CD1c-positive myeloid dendritic cell (primary cell): ENCODE data around the gene FOXB1.
A peak's percentile ranks its signal among the peaks of the same experiment; 100 is the strongest.

Source experiments
- DNase-seq: peaks from one replicate; pipeline ENCODE4 v3.0.0-alpha.2; 2016; ENCODE audit errors: extremely low spot score

The FOXB1 gene

GRCh38 chr15:60004009-60004845 is at the start of gene FOXB1:
TSS of gene FOXB1 (plus strand) at chr15:60004311. CDS start at chr15:60004964, 653 bp downstream.
- DNase-seq: no peak

DNA sequence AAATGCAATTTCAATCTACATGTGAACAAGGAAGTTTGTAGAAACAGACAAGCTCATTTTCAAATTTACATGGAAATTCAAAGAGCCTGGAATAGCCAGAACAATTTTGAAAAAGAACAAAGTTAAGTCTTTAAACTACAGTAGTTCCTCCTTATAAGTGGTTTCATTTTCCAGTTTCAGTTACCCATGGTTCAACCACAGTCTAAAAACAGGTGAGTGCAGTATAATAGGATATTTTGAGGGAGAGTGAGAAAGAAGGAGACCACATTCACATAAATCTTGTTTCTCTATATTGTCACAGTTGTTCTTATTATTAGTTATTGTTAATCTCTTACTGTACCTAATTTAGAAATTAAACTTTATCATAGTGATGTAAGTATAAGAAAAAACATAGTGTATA is 45.8 kb upstream of the FOXB1 start:
- no peak for DNase-seq

DNA sequence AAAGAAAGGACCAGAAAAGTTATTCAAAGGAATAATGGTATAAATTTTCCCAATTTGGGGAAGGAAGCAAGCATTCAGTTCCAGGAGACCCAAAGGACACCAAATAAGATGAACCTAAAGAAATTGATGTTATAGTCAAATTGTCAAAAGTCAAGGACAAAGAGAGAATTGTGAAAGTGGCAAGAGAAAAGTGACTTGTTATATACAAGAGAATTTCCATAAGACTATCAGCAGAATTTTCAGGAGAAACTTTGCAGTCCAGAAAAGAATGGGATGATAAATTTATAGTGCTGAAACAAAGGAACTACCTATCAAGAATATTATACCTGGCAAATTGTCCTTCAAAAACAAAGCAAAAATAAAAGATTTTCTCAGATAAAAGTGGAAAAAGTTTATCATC is 43.8 kb upstream of the FOXB1 start:
- DNase-seq: no peak

DNA sequence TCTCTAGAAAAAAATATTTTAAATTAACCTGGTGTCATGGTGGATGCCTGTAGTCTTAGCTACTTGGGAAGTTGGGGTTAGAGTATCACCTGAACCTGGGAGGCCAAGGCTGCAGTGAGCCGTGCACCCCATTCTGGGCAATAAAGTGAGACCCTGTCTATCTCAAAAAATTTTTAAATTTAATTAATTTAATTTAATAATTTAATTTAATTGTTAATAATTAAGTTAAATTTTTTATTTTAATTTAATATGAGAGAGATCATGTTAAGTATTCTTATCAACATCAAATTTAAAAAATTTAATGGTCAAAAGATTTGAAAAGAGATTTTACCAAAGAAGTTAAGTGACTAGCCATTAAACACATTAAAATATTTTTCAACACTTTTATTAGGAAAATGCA is 40.8 kb upstream of the FOXB1 start:
- no peak for DNase-seq

- no peak for DNase-seq
Observed at GRCh38 chr15:59963925-59964324, 40.2 kb upstream of the FOXB1 start.

GRCh38 chr15:59965741-59966140 is 38.4 kb upstream of the FOXB1 start:
- DNase-seq: no peak

DNA sequence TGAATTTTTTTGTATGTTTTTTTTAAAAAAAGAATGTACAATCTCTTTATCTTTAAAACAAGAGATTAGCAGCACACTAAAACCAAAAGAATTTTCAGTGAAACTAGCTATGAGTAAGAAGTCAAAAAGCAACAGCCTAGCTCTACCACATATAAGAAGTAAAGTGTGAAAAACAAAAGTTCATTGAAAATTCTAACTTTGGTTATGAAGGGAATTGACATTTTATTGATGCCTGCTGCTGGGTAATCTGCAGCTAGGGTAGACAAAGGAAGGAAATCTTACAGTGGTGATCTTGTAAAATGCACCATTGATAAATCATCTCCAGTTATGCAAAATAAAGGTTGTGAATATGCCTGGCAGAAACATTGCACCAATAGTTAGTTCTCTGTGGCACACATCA is 37.8 kb upstream of the FOXB1 start:
- no peak for DNase-seq

GRCh38 chr15:59968314-59968713 is 35.8 kb upstream of the FOXB1 start:
- no peak for DNase-seq

GRCh38 chr15:59972241-59972640 is 31.9 kb upstream of the FOXB1 start:
- no peak for DNase-seq

- DNase-seq: peak; percentile 20
Observed at GRCh38 chr15:59976480-59977271, 27.4 kb upstream of the FOXB1 start.

DNA sequence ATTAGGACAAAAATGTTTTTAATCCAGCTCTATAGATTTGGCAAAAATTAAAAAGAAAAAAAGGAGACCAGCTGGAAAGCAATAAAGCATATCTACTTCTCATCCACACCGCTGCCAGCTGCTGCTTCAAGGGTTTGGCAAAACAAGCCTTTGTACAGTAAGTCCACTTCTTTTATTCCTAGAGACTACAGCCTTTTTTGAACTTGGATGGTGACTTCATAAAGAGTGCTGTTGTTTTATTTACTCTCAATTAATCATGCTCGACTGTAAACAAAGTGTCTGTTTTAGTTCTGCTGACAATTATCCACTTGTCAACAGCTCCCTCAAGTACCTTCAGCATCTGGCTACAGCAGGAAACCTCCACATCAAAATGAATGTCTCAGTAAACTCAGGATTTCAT is 12.3 kb upstream of the FOXB1 start:
- DNase-seq: no peak

GRCh38 chr15:59993041-59993750 is 10.9 kb upstream of the FOXB1 start:
- DNase-seq: no peak

- DNase-seq: no peak
Observed at GRCh38 chr15:59993950-59994401, 10.1 kb upstream of the FOXB1 start.

DNA sequence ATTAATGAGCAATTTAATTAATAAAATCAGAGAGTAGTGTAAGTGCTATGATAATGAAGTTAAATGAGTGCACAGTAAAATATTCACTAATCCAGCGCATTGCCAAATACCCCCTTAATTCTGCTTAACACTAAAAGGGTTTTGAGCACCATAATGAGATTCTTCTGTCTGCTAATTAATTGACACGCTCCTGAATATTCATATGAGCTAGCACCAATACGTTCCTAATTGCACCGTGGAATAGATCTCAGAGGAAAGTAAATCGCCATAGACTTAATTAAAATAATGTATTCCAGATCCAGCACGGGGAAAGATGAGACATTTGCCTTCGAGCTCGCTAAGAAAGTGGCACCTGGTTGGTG is 9.6 kb upstream of the FOXB1 start:
- no peak for DNase-seq

DNA sequence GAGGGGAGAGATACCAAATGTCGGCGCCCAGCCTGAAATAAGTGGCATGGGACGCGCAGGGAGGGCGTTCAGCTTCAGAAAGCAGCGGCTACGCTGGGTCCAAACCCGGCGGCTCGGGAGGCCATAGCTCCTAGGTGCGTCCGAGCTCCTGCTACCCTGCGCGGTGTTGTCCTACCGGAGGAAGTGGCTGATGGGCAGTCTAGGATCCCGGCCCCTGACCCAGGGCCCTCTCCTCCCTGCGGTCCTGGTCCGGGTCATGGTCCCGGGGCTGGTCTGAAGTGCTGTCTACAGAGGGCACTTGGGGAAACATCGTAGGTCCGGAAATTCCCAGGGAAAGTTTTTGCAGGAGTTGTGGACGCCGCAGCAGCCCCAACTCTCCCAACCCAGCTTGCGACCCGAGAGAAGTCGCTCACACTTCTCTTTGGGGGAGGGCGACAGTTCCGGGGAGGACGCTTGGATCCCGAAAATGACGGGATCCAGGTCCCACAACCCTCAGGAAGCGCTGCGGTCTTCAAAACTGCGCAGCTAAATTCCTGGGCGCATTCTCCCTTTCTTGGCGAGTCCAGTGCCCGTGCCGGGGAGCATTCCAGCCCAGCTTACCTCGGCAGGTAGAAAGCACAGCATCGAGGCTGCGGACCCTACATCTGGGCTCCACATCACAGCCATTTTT is 9.1 kb upstream of the FOXB1 start:
- no peak for DNase-seq

DNA sequence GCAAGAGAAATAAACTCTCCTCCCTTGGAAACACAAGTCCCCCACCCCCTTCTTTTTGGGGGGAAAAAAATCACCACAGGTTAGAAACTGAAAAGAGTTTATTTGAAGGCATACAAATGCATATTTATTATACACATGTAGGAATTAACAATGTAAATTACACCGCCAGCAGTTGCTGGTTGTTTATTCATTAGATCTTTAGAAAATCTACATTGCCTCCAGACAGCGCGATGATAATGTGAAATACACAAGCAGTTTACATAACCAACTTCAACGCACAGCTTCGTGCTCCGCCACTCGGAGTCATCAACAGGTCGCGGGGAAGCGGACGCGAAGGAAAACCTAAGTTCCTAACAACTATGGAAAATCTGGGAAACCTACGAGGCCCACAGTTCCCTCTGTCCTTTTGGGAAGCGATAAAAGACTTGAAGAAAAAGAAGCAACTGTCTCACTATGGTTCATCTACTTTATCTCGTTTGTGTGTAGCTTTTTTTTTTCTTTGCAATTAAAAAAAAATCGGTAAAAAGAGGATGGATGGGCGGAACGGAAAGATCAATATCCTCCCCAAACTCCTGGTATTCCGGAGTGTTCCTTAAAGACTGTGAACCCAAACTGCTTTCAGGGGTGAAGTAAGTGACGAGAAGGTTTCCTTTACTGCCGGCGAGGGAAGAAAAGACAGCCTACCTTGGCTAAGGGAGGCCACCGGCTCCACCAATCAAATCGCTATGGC is 8.4 kb upstream of the FOXB1 start:
- DNase-seq: no peak

- DNase-seq: no peak
Observed at GRCh38 chr15:59996298-59997041, 7.6 kb upstream of the FOXB1 start.

DNA sequence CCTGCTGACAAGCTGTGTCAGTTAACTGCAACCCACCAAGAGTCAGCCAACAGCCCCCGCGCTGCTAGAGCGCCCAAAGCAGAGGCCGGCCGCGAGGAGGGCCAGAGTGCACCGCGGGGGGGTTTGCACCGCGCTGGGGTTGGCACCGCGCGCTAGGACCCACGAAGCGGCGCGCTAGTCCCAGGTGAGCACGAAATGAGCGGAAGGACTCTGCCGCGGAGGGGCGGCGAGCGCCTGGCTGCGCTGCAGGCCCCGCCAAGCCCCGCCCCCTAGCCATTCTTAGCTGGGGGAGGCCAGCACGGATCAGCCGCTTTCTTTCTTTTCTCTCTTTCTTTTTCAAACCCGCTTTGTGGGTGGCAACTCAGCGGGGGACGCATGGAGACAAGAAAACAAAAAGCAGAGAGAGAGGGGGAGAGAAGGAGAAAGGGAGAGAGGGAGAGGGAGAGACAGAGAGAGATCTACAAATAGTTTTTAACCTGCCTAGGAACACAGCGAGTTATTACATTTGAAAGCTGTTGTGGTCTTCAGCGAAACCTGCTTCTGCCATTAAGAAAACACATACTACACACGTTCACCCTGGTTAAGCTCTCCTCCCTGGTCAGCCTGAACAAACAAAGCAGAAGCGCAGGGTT is 6.9 kb upstream of the FOXB1 start:
- peak; percentile 14 for DNase-seq

DNA sequence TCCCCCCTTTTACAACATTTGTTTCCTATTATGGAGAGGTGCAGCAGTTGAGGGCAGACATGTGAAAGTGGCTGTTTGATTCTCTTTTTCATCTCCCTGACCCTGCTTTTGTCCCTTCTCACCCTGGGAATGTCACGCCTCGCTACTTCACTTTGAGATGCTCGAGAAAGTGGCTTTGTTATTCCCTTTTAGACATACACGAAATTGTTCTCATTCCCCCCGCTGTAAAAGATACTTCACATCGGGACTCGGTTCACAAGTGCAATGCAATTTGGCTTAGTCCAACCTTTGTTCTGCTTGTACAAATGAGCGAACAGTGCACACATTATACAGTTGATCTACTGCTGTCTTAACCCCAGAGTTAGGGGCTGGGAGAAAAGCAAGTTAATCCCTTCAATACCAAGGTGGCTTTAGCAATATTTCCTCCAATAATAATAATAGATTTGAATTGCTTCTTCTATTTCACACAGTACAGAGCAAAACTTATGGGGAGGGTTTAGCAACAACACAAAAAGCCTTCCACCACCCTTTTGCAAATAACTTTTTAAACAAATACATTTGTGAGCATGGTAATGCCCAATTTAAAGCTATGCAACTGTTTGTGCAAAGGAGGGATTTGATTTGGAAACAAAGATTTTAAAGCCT is 5.7 kb upstream of the FOXB1 start:
- DNase-seq: no peak
